PC-9 (cell line): ENCODE measurements around the gene CHMP4B. TPM values are rescaled to one million over a fixed set of nuclear protein-coding genes. Genes with fewer than 3 reads are reported as not detected.

Experiments used
- BruUV-seq: library from RNA; stranded (reverse); fragments of 400-500 nt; replicated peaks from 2 replicates; lab custom pipeline; 2021; lab: Mats Ljungman, UMichigan
- CTCF ChIA-PET: fragments of 300-600 bp; sonication (Branson Sonifier 250); formaldehyde crosslinking; loops from one replicate; lab custom pipeline; 2022; ENCODE audit warnings: antibody characterized with exemption; lab: Charles Lee
- POLR2A ChIA-PET: fragments of 300-600 bp; sonication (Branson Sonifier 250); formaldehyde crosslinking; loops from one replicate; lab custom pipeline; 2022; ENCODE audit warnings: antibody characterized with exemption; ENCODE audit not compliant: unreplicated experiment; lab: Charles Lee
- DNase-seq, 2 experiments: peaks; one replicate each; pipeline versions ENCODE4 v3.0.0 to v3.0.0-alpha.2; 2015 to 2022; ENCODE audit warnings: mixed read lengths in 1 of 2
- H2AFZ ChIP-seq: fragments of 200-600 bp; sonication (generic); 2 replicates; pipeline ENCODE4 v1.8.1; 2017; ENCODE audit warnings: antibody characterized with exemption
- H3F3A ChIP-seq: fragments of 200-600 bp; sonication (generic); 2 replicates; pipeline ENCODE4 v1.8.1; 2017; ENCODE audit warnings: antibody characterized with exemption, mild to moderate bottlenecking, low read depth; ENCODE audit not compliant: insufficient read depth
- H3K27ac ChIP-seq: fragments of 200-600 bp; sonication (generic); 2 replicates; pipeline ENCODE4 v1.6.1; 2016; ENCODE audit warnings: mixed run types
- H3K27me3 ChIP-seq: fragments of 200-600 bp; sonication (generic); 2 replicates; pipeline ENCODE4 v1.6.1; 2016; ENCODE audit warnings: low read depth, mixed run types; ENCODE audit not compliant: insufficient read depth
- H3K36me3 ChIP-seq: fragments of 200-600 bp; sonication (generic); 2 replicates; pipeline ENCODE4 v1.6.1; 2016; ENCODE audit warnings: low read depth, mixed run types
- H3K4me1 ChIP-seq: fragments of 200-600 bp; sonication (generic); replicated peaks from 2 replicates; pipeline ENCODE4 v1.6.1; 2016; ENCODE audit warnings: mixed run types; ENCODE audit not compliant: insufficient read depth
- H3K4me2 ChIP-seq: fragments of 200-600 bp; sonication (generic); 2 replicates; pipeline ENCODE4 v1.6.1; 2017; ENCODE audit warnings: mixed run types
- H3K4me3 ChIP-seq: fragments of 200-600 bp; sonication (generic); 2 replicates; pipeline ENCODE4 v1.6.1; 2016; ENCODE audit warnings: mixed run types
- H3K79me2 ChIP-seq: fragments of 200-600 bp; sonication (generic); 2 replicates; pipeline ENCODE4 v1.6.1; 2017; ENCODE audit warnings: low read depth, mixed run types
- H3K9me2 ChIP-seq: fragments of 200-600 bp; sonication (generic); 2 replicates; pipeline ENCODE4 v1.8.1; 2017; ENCODE audit warnings: mild to moderate bottlenecking; ENCODE audit not compliant: insufficient read depth
- H3K9me3 ChIP-seq: fragments of 200-600 bp; sonication (generic); 2 replicates; pipeline ENCODE4 v1.8.1; 2016; ENCODE audit warnings: low read depth; ENCODE audit not compliant: insufficient read depth
- H4K20me1 ChIP-seq: fragments of 200-600 bp; sonication (generic); 2 replicates; pipeline ENCODE4 v1.8.1; 2017; ENCODE audit not compliant: insufficient read depth
- CTCF ChIP-seq: fragments of 200-600 bp; sonication (generic); conservative IDR thresholded peaks from 2 replicates; pipeline ENCODE4 v1.6.1; 2017; ENCODE audit warnings: mixed run types, antibody characterized with exemption, mild to moderate bottlenecking, moderate library complexity
- EZH2 ChIP-seq: fragments of 200-600 bp; sonication (generic); IDR thresholded peaks from 2 replicates; pipeline ENCODE4 v1.8.0; 2017; ENCODE audit warnings: antibody characterized with exemption, low read depth
- intact Hi-C: fragments of 100-400 bp; cut with micrococcal nuclease; formaldehyde crosslinking; loops from one replicate; pipeline ENCODE4 v1.10.0; 2022; ENCODE audit not compliant: unreplicated experiment
- total RNA-seq: library from RNA; stranded (reverse); gene quantifications from 2 replicates; pipeline ENCODE4 v1.2.3, GENCODE V29; 2021

Gene CHMP4B
- total RNA-seq, 1 experiment from 2014 or later = 180 TPM

- no peaks in the 10 kb centered on the region; the same call in 1 of the 2 replicates for H3K9me2 ChIP-seq
- no peak overlapping the region for H2AFZ ChIP-seq
- H3K4me3 ChIP-seq = no peak overlapping the region
- H3K27ac ChIP-seq = peak overlapping the region; percentile 26; the same call in 1 of the 2 replicates
- no peaks in the 10 kb centered on the region for H3K36me3 ChIP-seq
- BruUV-seq = no TSS peak
- peaks cover 36% of the 10 kb centered on the region for H3F3A ChIP-seq
- TF ChIP-seq EZH2 (no peak), CTCF (no peak)
- H3K79me2 ChIP-seq = peaks cover 7% of the 10 kb centered on the region; the same call in 1 of the 2 replicates
- intact Hi-C loops = no loop called here
- ChIA-PET POLR2A (interaction anchor here (0.7 kb wide), 1 partner anchor 49 kb away, joined by 5 read pairs; no protein-coding TSS in a partner anchor), CTCF (no interaction called here)
- no peaks in the 10 kb centered on the region for H3K27me3 ChIP-seq
- H3K4me2 ChIP-seq = no peak overlapping the region
- H4K20me1 ChIP-seq = no peaks in the 10 kb centered on the region
- no peaks in the 10 kb centered on the region for H3K9me3 ChIP-seq
- peak in 1 of 2 experiments; percentile 56 for DNase-seq
- peaks cover 54% of the 10 kb centered on the region for H3K4me1 ChIP-seq
Measured at GRCh38 chr20:33781945-33782344, 29.2 kb upstream of the CHMP4B start.

- Histone ChIP-seq H3K79me2 (peaks cover 7% of the 10 kb centered on the region; the same call in 1 of the 2 replicates), H2AFZ (no peak overlapping the region), H3K4me3 (no peak overlapping the region), H4K20me1 (no peaks in the 10 kb centered on the region), H3K27ac (no peak overlapping the region), H3K9me3 (no peaks in the 10 kb centered on the region), H3K4me1 (peaks cover 57% of the 10 kb centered on the region), H3K9me2 (no peaks in the 10 kb centered on the region), H3K4me2 (no peak overlapping the region), H3F3A (peaks cover 32% of the 10 kb centered on the region), H3K36me3 (no peaks in the 10 kb centered on the region), H3K27me3 (no peaks in the 10 kb centered on the region)
- TF ChIP-seq EZH2 (no peak), CTCF (no peak)
- DNase-seq = no peak
- intact Hi-C loops = no loop called here
- ChIA-PET POLR2A (no interaction called here), CTCF (no interaction called here)
- BruUV-seq = no TSS peak
Measured at GRCh38 chr20:33783256-33783655, 27.9 kb upstream of the CHMP4B start.

GRCh38 chr20:33783818-33784217 is 27.3 kb upstream of the CHMP4B start:
- Histone ChIP-seq H3K4me3 (no peak overlapping the region), H3K4me2 (no peak overlapping the region), H3K27me3 (no peaks in the 10 kb centered on the region), H3K36me3 (no peaks in the 10 kb centered on the region), H3K27ac (no peak overlapping the region), H3K79me2 (peaks cover 7% of the 10 kb centered on the region; the same call in 1 of the 2 replicates), H3F3A (peaks cover 32% of the 10 kb centered on the region), H3K4me1 (peaks cover 57% of the 10 kb centered on the region), H3K9me2 (no peaks in the 10 kb centered on the region), H3K9me3 (no peaks in the 10 kb centered on the region), H2AFZ (no peak overlapping the region), H4K20me1 (no peaks in the 10 kb centered on the region)
- CTCF ChIA-PET = no interaction called here
- POLR2A ChIA-PET = no interaction called here
- TF ChIP-seq CTCF = no peak
- TF ChIP-seq EZH2 = no peak
- intact Hi-C loops = no loop called here
- DNase-seq = no peak
- BruUV-seq = no TSS peak
